SK-N-SH (cell line): ENCODE results near the gene PTK6. TPM values are rescaled to one million over a fixed set of nuclear protein-coding genes. Genes with fewer than 3 reads are reported as not detected.

Experiments
- CTCF ChIA-PET: fragments of 300-600, 350-600 bp; formaldehyde crosslinking; extraction: SDS; loops from one replicate; lab custom pipeline; 2021; lab: Yijun Ruan, JAX
- POLR2A ChIA-PET: fragments of 350-600 bp; sonication (Branson Sonifier 250); formaldehyde crosslinking; extraction: SDS; loops from one replicate; lab custom pipeline; 2020; ENCODE audit warnings: antibody characterized with exemption, inconsistent platforms; lab: Yijun Ruan, JAX
- DNase-seq: peaks from one replicate; pipeline ENCODE4 v3.0.0; 2012
- H2AFZ ChIP-seq: fragments of 200-600 bp; sonication (generic); 2 replicates; pipeline ENCODE4 v1.8.1; 2016; ENCODE audit warnings: antibody characterized with exemption, mild to moderate bottlenecking, low read depth
- H3F3A ChIP-seq: fragments of 200-600 bp; sonication (generic); replicated peaks from 2 replicates; pipeline ENCODE3; 2016; ENCODE audit warnings: antibody characterized with exemption, mild to moderate bottlenecking; ENCODE audit not compliant: insufficient read depth
- H3K27ac ChIP-seq, 2 experiments: fragments of 200-500 bp in 1 of 2; fragments of 200-600 bp in 1 of 2; sonication (Bioruptor generic) in 1 of 2; sonication (generic), shearing (Covaris generic) in 1 of 2; 2 replicates each; pipeline versions ENCODE4 v1.5.1 to v1.6.1; 2014 to 2016; ENCODE audit warnings: low read depth in 2 of 2, inconsistent platforms in 1 of 2, low read length in 1 of 2, mild to moderate bottlenecking in 1 of 2, mixed read lengths in 1 of 2
- H3K27me3 ChIP-seq: fragments of 200-600 bp; sonication (generic), shearing (Covaris generic); 2 replicates; pipeline ENCODE4 v1.6.1; 2016; ENCODE audit warnings: mixed run types; ENCODE audit not compliant: insufficient read depth
- H3K36me3 ChIP-seq, 2 experiments: fragments of 200-500 bp in 1 of 2; fragments of 200-600 bp in 1 of 2; sonication (Bioruptor generic) in 1 of 2; sonication (generic) in 1 of 2; replicated peaks in 1 of 2; 2 replicates each; pipeline versions ENCODE3 to v1.5.1; 2014 to 2016; ENCODE audit warnings: low read length in 1 of 2, mild to moderate bottlenecking in 1 of 2; ENCODE audit not compliant: insufficient read depth in 2 of 2, control insufficient read depth in 1 of 2
- H3K4me1 ChIP-seq, 2 experiments: fragments of 200-500 bp in 1 of 2; fragments of 200-600 bp in 1 of 2; sonication (Bioruptor generic) in 1 of 2; sonication (generic), shearing (Covaris generic) in 1 of 2; 2 replicates each; pipeline versions ENCODE4 v1.5.1 to v1.6.1; 2014 to 2016; ENCODE audit warnings: low read depth in 1 of 2, low read length in 1 of 2, mixed run types in 1 of 2; ENCODE audit not compliant: insufficient read depth in 2 of 2, control insufficient read depth in 1 of 2
- H3K4me2 ChIP-seq: fragments of 200-600 bp; sonication (generic), shearing (Covaris generic); 2 replicates; pipeline ENCODE4 v1.6.1; 2017; ENCODE audit warnings: mixed run types
- H3K4me3 ChIP-seq, 2 experiments: fragments of 200-500 bp in 1 of 2; fragments of 200-600 bp in 1 of 2; sonication (Bioruptor generic) in 1 of 2; sonication (generic), shearing (Covaris generic) in 1 of 2; 2 replicates each; pipeline versions ENCODE4 v1.5.1 to v1.8.1; 2014 to 2016; ENCODE audit warnings: low read depth in 2 of 2, inconsistent platforms in 1 of 2, low read length in 1 of 2, mild to moderate bottlenecking in 1 of 2, mixed read lengths in 1 of 2, moderate library complexity in 1 of 2
- H3K79me2 ChIP-seq: fragments of 200-600 bp; sonication (generic); 2 replicates; pipeline ENCODE4 v1.8.1; 2017; ENCODE audit warnings: mild to moderate bottlenecking; ENCODE audit not compliant: insufficient read depth
- H3K9ac ChIP-seq: fragments of 200-600 bp; sonication (generic); 2 replicates; pipeline ENCODE4 v1.6.1; 2017; ENCODE audit warnings: mixed run types
- H3K9me2 ChIP-seq: fragments of 200-600 bp; sonication (generic); 2 replicates; pipeline ENCODE4 v1.6.1; 2017; ENCODE audit warnings: mixed run types
- H3K9me3 ChIP-seq: fragments of 200-600 bp; sonication (generic); 2 replicates; pipeline ENCODE4 v1.6.1; 2017; ENCODE audit warnings: mixed run types, mild to moderate bottlenecking, moderate library complexity
- H4K20me1 ChIP-seq: fragments of 200-600 bp; sonication (generic); 2 replicates; pipeline ENCODE4 v1.6.1; 2017; ENCODE audit warnings: mild to moderate bottlenecking, mixed run types; ENCODE audit not compliant: insufficient read depth
- CHD2 ChIP-seq: fragments of 150-350 bp; IDR thresholded peaks from 2 replicates; pipeline ENCODE4 v1.6.1; 2018; ENCODE audit warnings: low read length; ENCODE audit not compliant: partially characterized antibody
- CTCF ChIP-seq: fragments of 200-600 bp; sonication (generic); IDR thresholded peaks from 2 replicates; pipeline ENCODE4 v1.6.1; 2017; ENCODE audit warnings: antibody characterized with exemption, mild to moderate bottlenecking, moderate library complexity
- ELF1 ChIP-seq: IDR thresholded peaks from 2 replicates; pipeline ENCODE4 v1.4.0; 2012
- FOSL2 ChIP-seq: IDR thresholded peaks from 2 replicates; pipeline ENCODE4 v1.4.0; 2012; ENCODE audit warnings: low read depth, mild to moderate bottlenecking, moderate library complexity, borderline replicate concordance
- GABPA ChIP-seq: IDR thresholded peaks from 2 replicates; pipeline ENCODE4 v1.4.0; 2012; ENCODE audit warnings: low read depth, mild to moderate bottlenecking
- GATA2 ChIP-seq: sonication (generic); formaldehyde crosslinking; IDR thresholded peaks from 2 replicates; pipeline ENCODE4 v1.5.0; 2020; ENCODE audit warnings: mild to moderate bottlenecking, missing genetic modification reagents
- JUND ChIP-seq: IDR thresholded peaks from 2 replicates; pipeline ENCODE4 v1.4.0; 2012
- MAX ChIP-seq: IDR thresholded peaks from 2 replicates; pipeline ENCODE4 v1.4.0; 2012; ENCODE audit warnings: low read depth
- MEF2A ChIP-seq: IDR thresholded peaks from 2 replicates; pipeline ENCODE4 v1.4.0; 2012; ENCODE audit warnings: low read depth, borderline replicate concordance
- MXI1 ChIP-seq: IDR thresholded peaks from 2 replicates; pipeline ENCODE4 v1.6.1; 2012; ENCODE audit warnings: mild to moderate bottlenecking, low read depth, low read length, improper control_type of control experiment
- PBX3 ChIP-seq: IDR thresholded peaks from 2 replicates; pipeline ENCODE4; 2012
- RAD21 ChIP-seq: IDR thresholded peaks from 2 replicates; pipeline ENCODE4 v1.6.1; 2012; ENCODE audit warnings: mild to moderate bottlenecking, low read length
- RFX5 ChIP-seq: IDR thresholded peaks from 2 replicates; pipeline ENCODE4 v1.6.1; 2012; ENCODE audit warnings: mild to moderate bottlenecking, improper control_type of control experiment, low read length
- RXRA ChIP-seq: IDR thresholded peaks from 2 replicates; pipeline ENCODE4 v1.4.0; 2012; ENCODE audit warnings: low read depth, mild to moderate bottlenecking, borderline replicate concordance
- SIN3A ChIP-seq: IDR thresholded peaks from 2 replicates; pipeline ENCODE4 v1.6.1; 2012; ENCODE audit warnings: low read depth, mild to moderate bottlenecking, low read length, moderate library complexity, borderline replicate concordance
- TCF12 ChIP-seq: IDR thresholded peaks from 2 replicates; pipeline ENCODE4 v1.4.0; 2012
- TEAD4 ChIP-seq: IDR thresholded peaks from 2 replicates; pipeline ENCODE4 v1.4.0; 2012; ENCODE audit warnings: mild to moderate bottlenecking, borderline replicate concordance; ENCODE audit not compliant: insufficient read depth
- USF2 ChIP-seq: fragments of 150-350 bp; IDR thresholded peaks from 2 replicates; pipeline ENCODE4 v1.6.1; 2017; ENCODE audit warnings: antibody characterized with exemption, low read length, low read depth, borderline replicate concordance
- ZBTB33 ChIP-seq: IDR thresholded peaks from 2 replicates; pipeline ENCODE4 v1.4.0; 2012; ENCODE audit warnings: low read depth, borderline replicate concordance
- WGBS: methylation state at CpG from one replicate; pipeline ENCODE4 v1.1.6; 2017; ENCODE audit warnings: low lambda C conversion rate; 5-methylcytosine and 5-hydroxymethylcytosine counted together
- polyA plus RNA-seq, 3 experiments: library from polyadenylated mRNA; depleted of rRNA; stranded (reverse); fragments of >200 nt; gene quantifications; 2 replicates each; pipeline ENCODE4 v1.2.3, GENCODE V29; 2012

Gene PTK6
- polyA plus RNA-seq, 1 of the 3 experiments (the other 2 are of a cell fraction), result 0.07 TPM

- H3K27ac ChIP-seq, result no peak overlapping the region
- no peak overlapping the region for H3K4me3 ChIP-seq
- H3K9me2 ChIP-seq, result no peaks in the 10 kb centered on the region
- CTCF ChIA-PET, result interaction anchor here (1.1 to 5.2 kb wide), 4 partner anchors 9 to 60 kb away, joined by 3 to 25 read pairs (median 10); no protein-coding TSS in a partner anchor
- no peaks in the 10 kb centered on the region for H3K36me3 ChIP-seq
- H3K9me3 ChIP-seq, result no peaks in the 10 kb centered on the region
- DNase-seq, result peak; percentile 35
- WGBS, result 86% methylated on average over 19 of the region's 39 CpGs
- no peaks in the 10 kb centered on the region for H3K79me2 ChIP-seq
- H3K9ac ChIP-seq, result no peak overlapping the region
- H3K4me2 ChIP-seq, result no peak overlapping the region
- peaks cover 21% of the 10 kb centered on the region for H3F3A ChIP-seq
- H3K27me3 ChIP-seq, result no peaks in the 10 kb centered on the region
- peaks cover 6% of the 10 kb centered on the region; the same call in 1 of the 2 replicates for H4K20me1 ChIP-seq
- H2AFZ ChIP-seq, result no peak overlapping the region
- no peak for TF ChIP-seq MAX
- TF ChIP-seq MEF2A, result no peak
- TF ChIP-seq ZBTB33, result no peak
- TF ChIP-seq CHD2, result no peak
- no peak for TF ChIP-seq TEAD4
- no peak for TF ChIP-seq USF2
- no peak for TF ChIP-seq RAD21
- no peak for TF ChIP-seq JUND
- TF ChIP-seq CTCF, result no peak
- no peak for TF ChIP-seq RXRA
- no peak for TF ChIP-seq FOSL2
- no peak for TF ChIP-seq SIN3A
- TF ChIP-seq ELF1, result no peak
- no peak for TF ChIP-seq TCF12
- TF ChIP-seq GABPA, result no peak
- TF ChIP-seq MXI1, result no peak
- no peak for TF ChIP-seq GATA2 (CRISPR knock-in tag)
- TF ChIP-seq PBX3, result no peak
- no peak for TF ChIP-seq RFX5
- no peaks in the 10 kb centered on the region for H3K4me1 ChIP-seq
- POLR2A ChIA-PET, result interaction anchor here (1.1 to 1.2 kb wide), 2 partner anchors 9 to 28 kb away, joined by 3 to 4 read pairs; partner anchors contain the start of gene PPDPF
Measured at GRCh38 chr20:63529861-63530787, 7.1 kb downstream of the PTK6 start.
